ENCODE measurements around the gene KIAA0513.
A peak's percentile ranks its signal among the peaks of the same experiment; 100 is the strongest.
"Not testable (repeated sequence)": the region's sequence is repeated elsewhere in the genome, so short reads cannot be mapped to it uniquely, and the experiment has no call there.

KIAA0513 gene

DNA sequence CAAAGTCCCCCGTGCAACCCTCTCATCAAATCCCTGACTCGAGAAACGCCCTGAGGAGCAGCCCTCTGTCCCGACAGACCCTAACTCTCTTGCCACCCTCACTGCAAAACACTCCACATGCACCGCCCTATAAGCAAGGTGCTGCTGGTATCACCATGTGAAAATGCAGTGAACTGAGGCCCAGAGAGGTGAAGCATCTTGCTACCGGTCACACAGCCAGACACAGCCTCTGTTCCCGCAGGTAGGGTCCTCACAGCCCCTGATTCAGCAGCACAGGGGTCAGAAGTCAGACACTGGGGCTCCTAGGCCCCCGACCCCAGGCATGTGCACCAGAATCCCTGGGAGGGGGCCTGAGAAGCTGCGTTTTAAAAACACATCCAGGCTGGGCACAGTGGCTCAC is 83.6 kb downstream of the KIAA0513 start:
- no peak overlapping the region for H3K27ac ChIP-seq (ENCODE audit: low read depth, low read length)
- H3K4me1 ChIP-seq (ENCODE audit: insufficient read depth, low read length), result no peaks in the 10 kb centered on the region
- H3K27me3 ChIP-seq (ENCODE audit: control insufficient read depth in 1 of 2, insufficient read depth in 2 of 2, low read length in 2 of 2), result no peaks in the 10 kb centered on the region

DNA sequence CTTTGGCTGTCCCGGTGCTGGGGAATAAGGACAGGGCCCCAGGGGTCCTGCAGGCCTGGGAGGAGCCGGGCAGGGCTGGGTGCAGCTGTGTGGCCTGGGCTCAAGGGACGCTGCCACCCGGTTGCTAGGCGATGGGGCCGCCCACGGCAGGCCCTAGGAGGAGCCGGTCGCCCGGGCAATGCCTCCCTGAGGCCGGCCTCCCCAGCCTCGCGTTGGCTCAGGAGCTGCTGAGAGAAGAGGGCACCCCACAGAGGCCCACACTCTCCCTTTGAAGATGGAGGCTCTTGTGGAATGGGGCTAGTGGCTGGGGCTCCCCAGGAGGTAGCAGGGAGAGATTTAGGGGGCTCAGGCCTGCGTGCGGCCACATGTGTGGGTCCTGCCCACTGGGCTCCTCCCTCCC is 84.8 kb downstream of the KIAA0513 start, which contains the start of gene CIBAR2:
Gene CIBAR2, minus strand, starts transcription at position 109 of the 400 bp plus-strand sequence. CDS start 120 bp downstream, outside the sequence.
- H3K27me3 ChIP-seq (ENCODE audit: control insufficient read depth in 1 of 2, insufficient read depth in 2 of 2, low read length in 2 of 2), result no peaks in the 10 kb centered on the region
- H3K27ac ChIP-seq (ENCODE audit: low read depth, low read length), result no peak within 1 kb of the TSS
- H3K9me3 ChIP-seq (ENCODE audit: low read length), result no peaks in the 10 kb centered on the region
- H3K9ac ChIP-seq (ENCODE audit: low read length), result no peak within 1 kb of the TSS
- no peak within 1 kb of the TSS for H3K4me3 ChIP-seq (ENCODE audit: low read depth in 1 of 2, low read length in 2 of 2)
- H3K36me3 ChIP-seq (ENCODE audit: insufficient read depth, low read length), result no peaks in the 10 kb centered on the region
- H3K4me1 ChIP-seq (ENCODE audit: insufficient read depth, low read length), result no peaks in the 10 kb centered on the region

More for the DNA sequence above, 83.6 kb downstream of the KIAA0513 start:
- no peak overlapping the region for H3K4me3 ChIP-seq (ENCODE audit: low read depth in 1 of 2, low read length in 2 of 2)
- H3K9me3 ChIP-seq (ENCODE audit: low read length), result no peaks in the 10 kb centered on the region
- H3K9ac ChIP-seq (ENCODE audit: low read length), result no peak overlapping the region
- no peaks in the 10 kb centered on the region for H3K36me3 ChIP-seq (ENCODE audit: insufficient read depth, low read length)

- Histone ChIP-seq H3K9ac (ENCODE audit: low read length) (no peak overlapping the region), H3K27me3 (ENCODE audit: control insufficient read depth in 1 of 2, insufficient read depth in 2 of 2, low read length in 2 of 2) (no peaks in the 10 kb centered on the region), H3K27ac (ENCODE audit: low read depth, low read length) (no peak overlapping the region), H3K9me3 (ENCODE audit: low read length) (no peaks in the 10 kb centered on the region), H3K36me3 (ENCODE audit: insufficient read depth, low read length) (no peaks in the 10 kb centered on the region), H3K4me1 (ENCODE audit: insufficient read depth, low read length) (no peaks in the 10 kb centered on the region), H3K4me3 (ENCODE audit: low read depth in 1 of 2, low read length in 2 of 2) (no peak overlapping the region)
Measured at GRCh38 chr16:85113168-85113733, 85.7 kb downstream of the KIAA0513 start.

DNA sequence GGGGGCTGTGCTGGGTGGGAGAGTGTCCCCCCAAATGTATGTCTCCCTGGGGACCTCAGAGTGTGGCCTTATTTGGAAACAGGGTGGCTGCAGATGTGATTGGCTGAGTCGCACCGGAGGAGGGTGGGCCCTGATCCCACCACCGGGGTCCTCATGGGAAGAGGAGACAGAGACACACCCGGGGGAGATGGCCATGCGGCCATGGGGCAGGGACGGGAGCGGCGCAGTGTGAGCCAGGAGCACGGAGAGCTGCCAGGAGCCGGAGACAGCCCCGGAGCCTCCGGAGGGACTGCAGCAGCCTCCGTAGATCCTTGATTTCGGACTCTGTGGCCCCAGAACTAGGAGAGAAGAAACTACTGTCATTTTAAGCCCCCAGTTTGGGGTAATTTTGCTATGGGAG is 86.3 kb downstream of the KIAA0513 start:
- Histone ChIP-seq H3K27me3 (ENCODE audit: control insufficient read depth in 1 of 2, insufficient read depth in 2 of 2, low read length in 2 of 2) (no peaks in the 10 kb centered on the region), H3K27ac (ENCODE audit: low read depth, low read length) (no peak overlapping the region), H3K9me3 (ENCODE audit: low read length) (no peaks in the 10 kb centered on the region)

DNA sequence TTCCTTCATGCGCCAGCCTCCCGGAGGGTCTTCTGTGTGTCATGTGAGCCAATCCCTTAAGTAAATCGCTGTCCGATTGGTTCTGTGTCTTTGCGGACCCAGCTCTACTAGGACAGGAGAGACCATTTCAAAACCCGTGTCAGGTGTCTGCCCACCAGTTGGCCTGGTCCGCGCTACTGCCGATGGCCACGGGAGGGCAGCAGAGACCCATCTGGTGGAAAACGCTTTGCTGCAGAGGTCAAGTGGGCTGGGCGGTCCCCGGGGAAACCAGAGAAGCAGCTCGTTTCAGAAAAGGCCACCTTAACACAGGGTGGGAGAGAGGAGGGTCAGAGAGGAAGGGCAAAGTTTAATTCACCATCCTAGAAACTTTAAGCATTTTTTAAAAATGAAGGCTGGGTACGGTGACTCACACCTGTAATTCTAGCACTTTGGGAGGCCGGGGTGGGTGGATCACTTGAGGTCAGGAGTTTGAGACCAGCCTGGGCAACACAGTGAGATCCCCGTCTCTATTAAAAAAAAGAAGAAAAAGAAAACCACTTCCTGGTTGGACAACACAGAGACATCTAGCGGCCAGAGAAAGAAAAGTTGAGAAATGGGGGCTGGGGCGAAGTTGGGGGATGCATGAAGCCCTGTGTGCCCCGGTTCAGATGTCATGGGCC is 87.4 kb downstream of the KIAA0513 start:
- Histone ChIP-seq H3K9me3 (ENCODE audit: low read length) (no peaks in the 10 kb centered on the region), H3K27me3 (ENCODE audit: control insufficient read depth in 1 of 2, insufficient read depth in 2 of 2, low read length in 2 of 2) (no peaks in the 10 kb centered on the region), H3K4me3 (ENCODE audit: low read depth in 1 of 2, low read length in 2 of 2) (peak overlapping the region in 1 of 2 donors; percentile 45), H3K9ac (ENCODE audit: low read length) (no peak overlapping the region), H3K4me1 (ENCODE audit: insufficient read depth, low read length) (no peaks in the 10 kb centered on the region), H3K36me3 (ENCODE audit: insufficient read depth, low read length) (no peaks in the 10 kb centered on the region), H3K27ac (ENCODE audit: low read depth, low read length) (no peak overlapping the region)

More for the DNA sequence above, 86.3 kb downstream of the KIAA0513 start:
- Histone ChIP-seq H3K36me3 (ENCODE audit: insufficient read depth, low read length) (no peaks in the 10 kb centered on the region), H3K4me3 (ENCODE audit: low read depth in 1 of 2, low read length in 2 of 2) (no peak overlapping the region), H3K9ac (ENCODE audit: low read length) (no peak overlapping the region), H3K4me1 (ENCODE audit: insufficient read depth, low read length) (no peaks in the 10 kb centered on the region)

- Histone ChIP-seq H3K4me3 (ENCODE audit: low read depth in 1 of 2, low read length in 2 of 2) (no peak overlapping the region), H3K4me1 (ENCODE audit: insufficient read depth, low read length) (no peaks in the 10 kb centered on the region), H3K27ac (ENCODE audit: low read depth, low read length) (no peak overlapping the region), H3K36me3 (ENCODE audit: insufficient read depth, low read length) (no peaks in the 10 kb centered on the region), H3K27me3 (ENCODE audit: control insufficient read depth in 1 of 2, insufficient read depth in 2 of 2, low read length in 2 of 2) (no peaks in the 10 kb centered on the region), H3K9me3 (ENCODE audit: low read length) (no peaks in the 10 kb centered on the region), H3K9ac (ENCODE audit: low read length) (no peak overlapping the region)
Measured at GRCh38 chr16:85117418-85117817, 89.8 kb downstream of the KIAA0513 start.

DNA sequence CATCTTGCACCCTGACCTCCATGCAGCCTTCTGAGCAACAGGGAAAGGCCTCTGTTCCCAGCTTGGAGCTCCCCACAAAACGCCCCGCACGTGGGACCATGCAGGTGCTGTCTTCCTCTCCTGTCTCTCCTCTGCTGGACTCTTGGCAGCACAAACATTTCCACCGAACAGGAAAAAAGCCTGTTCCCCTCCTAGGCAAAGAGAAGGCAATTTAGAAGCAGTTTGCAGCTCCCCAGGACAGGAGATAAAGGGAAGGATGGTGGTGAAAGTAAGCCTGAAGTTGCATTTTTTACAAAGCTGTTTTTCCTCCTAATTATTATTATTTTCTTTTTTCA is 92.4 kb downstream of the KIAA0513 start:
- Histone ChIP-seq H3K27ac (ENCODE audit: low read depth, low read length) (no peak overlapping the region), H3K9ac (ENCODE audit: low read length) (no peak overlapping the region), H3K9me3 (ENCODE audit: low read length) (no peaks in the 10 kb centered on the region), H3K27me3 (ENCODE audit: control insufficient read depth in 1 of 2, insufficient read depth in 2 of 2, low read length in 2 of 2) (no peaks in the 10 kb centered on the region), H3K36me3 (ENCODE audit: insufficient read depth, low read length) (no peaks in the 10 kb centered on the region), H3K4me1 (ENCODE audit: insufficient read depth, low read length) (no peaks in the 10 kb centered on the region), H3K4me3 (ENCODE audit: low read depth in 1 of 2, low read length in 2 of 2) (no peak overlapping the region)

- H3K9ac ChIP-seq (ENCODE audit: low read length); H3K27me3 ChIP-seq (ENCODE audit: control insufficient read depth in 1 of 2, insufficient read depth in 2 of 2, low read length in 2 of 2); H3K36me3 ChIP-seq (ENCODE audit: insufficient read depth, low read length); H3K27ac ChIP-seq (ENCODE audit: low read depth, low read length); H3K9me3 ChIP-seq (ENCODE audit: low read length); H3K4me3 ChIP-seq (ENCODE audit: low read depth in 1 of 2, low read length in 2 of 2): not testable (repeated sequence)
- peaks cover 10% of the 10 kb centered on the region for H3K4me1 ChIP-seq (ENCODE audit: insufficient read depth, low read length)
Measured at GRCh38 chr16:85123441-85123840, 95.8 kb downstream of the KIAA0513 start.

- H3K27me3 ChIP-seq (ENCODE audit: control insufficient read depth in 1 of 2, insufficient read depth in 2 of 2, low read length in 2 of 2), result no peaks in the 10 kb centered on the region
- H3K27ac ChIP-seq (ENCODE audit: low read depth, low read length), result no peak overlapping the region
- peaks cover 10% of the 10 kb centered on the region for H3K4me1 ChIP-seq (ENCODE audit: insufficient read depth, low read length)
- no peaks in the 10 kb centered on the region for H3K9me3 ChIP-seq (ENCODE audit: low read length)
- H3K9ac ChIP-seq (ENCODE audit: low read length), result no peak overlapping the region
- H3K4me3 ChIP-seq (ENCODE audit: low read depth in 1 of 2, low read length in 2 of 2), result no peak overlapping the region
- H3K36me3 ChIP-seq (ENCODE audit: insufficient read depth, low read length), result no peaks in the 10 kb centered on the region
Measured at GRCh38 chr16:85123891-85124635, 96.5 kb downstream of the KIAA0513 start.

- Histone ChIP-seq H3K27me3 (ENCODE audit: control insufficient read depth in 1 of 2, insufficient read depth in 2 of 2, low read length in 2 of 2) (no peaks in the 10 kb centered on the region), H3K9me3 (ENCODE audit: low read length) (no peaks in the 10 kb centered on the region), H3K4me1 (ENCODE audit: insufficient read depth, low read length) (peaks cover 13% of the 10 kb centered on the region), H3K4me3 (ENCODE audit: low read depth in 1 of 2, low read length in 2 of 2) (no peak overlapping the region), H3K36me3 (ENCODE audit: insufficient read depth, low read length) (no peaks in the 10 kb centered on the region), H3K27ac (ENCODE audit: low read depth, low read length) (no peak overlapping the region), H3K9ac (ENCODE audit: low read length) (no peak overlapping the region)
Measured at GRCh38 chr16:85124636-85125346, 97.2 kb downstream of the KIAA0513 start.

- Histone ChIP-seq H3K9ac (ENCODE audit: low read length) (no peak overlapping the region), H3K36me3 (ENCODE audit: insufficient read depth, low read length) (no peaks in the 10 kb centered on the region), H3K9me3 (ENCODE audit: low read length) (no peaks in the 10 kb centered on the region), H3K4me1 (ENCODE audit: insufficient read depth, low read length) (peaks cover 23% of the 10 kb centered on the region), H3K4me3 (ENCODE audit: low read depth in 1 of 2, low read length in 2 of 2) (no peak overlapping the region), H3K27ac (ENCODE audit: low read depth, low read length) (no peak overlapping the region), H3K27me3 (ENCODE audit: control insufficient read depth in 1 of 2, insufficient read depth in 2 of 2, low read length in 2 of 2) (no peaks in the 10 kb centered on the region)
Measured at GRCh38 chr16:85125570-85126393, 98.2 kb downstream of the KIAA0513 start.
